Activated CD4-positive, alpha-beta T cell treated with anti-CD3 and anti-CD28 coated beads for 24 hours (primary cell): ENCODE data around the gene ACTRT2.

Experiments
- DNase-seq, 2 donors: peaks; one replicate each; pipeline ENCODE4 v3.0.0-alpha.2; 2020; ENCODE audit warnings: low read depth in 2 of 2

Gene ACTRT2

GRCh38 chr1:3018051-3018471, 3.2 kb upstream of the ACTRT2 start:
- DNase-seq, result no peak

GRCh38 chr1:3018576-3018975, 2.7 kb upstream of the ACTRT2 start:
- no peak for DNase-seq

- no peak for DNase-seq
Measured at GRCh38 chr1:3019007-3019515, 2.2 kb upstream of the ACTRT2 start.

- no peak for DNase-seq
Measured at GRCh38 chr1:3019516-3020051, 1.7 kb upstream of the ACTRT2 start.

- DNase-seq, result no peak
Measured at GRCh38 chr1:3020263-3020909, 881 bp upstream of the ACTRT2 start.

- no peak for DNase-seq
Measured at GRCh38 chr1:3021801-3022401, 634 bp downstream of the ACTRT2 start.

GRCh38 chr1:3022511-3022973, 1.3 kb downstream of the ACTRT2 start:
- DNase-seq, result no peak

- no peak for DNase-seq
Measured at GRCh38 chr1:3022976-3023375, 1.7 kb downstream of the ACTRT2 start.

GRCh38 chr1:3024019-3024418, 2.8 kb downstream of the ACTRT2 start:
- no peak for DNase-seq

- DNase-seq, result no peak
Measured at GRCh38 chr1:3024588-3024987, 3.3 kb downstream of the ACTRT2 start.

- DNase-seq, result no peak
Measured at GRCh38 chr1:3026124-3026523, 4.9 kb downstream of the ACTRT2 start.

- no peak for DNase-seq
Measured at GRCh38 chr1:3026581-3027391, 5.5 kb downstream of the ACTRT2 start.

- DNase-seq, result no peak
Measured at GRCh38 chr1:3027611-3028371, 6.5 kb downstream of the ACTRT2 start.

- DNase-seq, result no peak
Measured at GRCh38 chr1:3028531-3029282, 7.4 kb downstream of the ACTRT2 start.

- no peak for DNase-seq
Measured at GRCh38 chr1:3029481-3029961, 8.3 kb downstream of the ACTRT2 start.

- no peak for DNase-seq
Measured at GRCh38 chr1:3029991-3030662, 8.9 kb downstream of the ACTRT2 start.

- no peak for DNase-seq
Measured at GRCh38 chr1:3030663-3031381, 9.6 kb downstream of the ACTRT2 start.

- no peak for DNase-seq
Measured at GRCh38 chr1:3031401-3032221, 10.3 kb downstream of the ACTRT2 start.
